ENCODE data around the gene EMC7.

GRCh38 chr15:34056911-34057310 lies 44.8 kb downstream of the EMC7 start:
- TF ChIP-seq CTCF (conservative IDR thresholded peaks at IDR 0.05 in 1 of 2, IDR thresholded peaks at IDR 0.05 in 1 of 2; ENCODE audit: extremely low read depth in 1 of 2, insufficient read depth in 1 of 2, low read depth in 1 of 2, low read length in 2 of 2) (no peak), EZH2 (IDR thresholded peaks at IDR 0.05; ENCODE audit: borderline replicate concordance, low read length) (no peak)
